Activated B cell treated with CpG ODN at 0.5 μM for 24 hours (primary cell): ENCODE data around the gene PTPRD. TPM values are rescaled to one million over a fixed set of nuclear protein-coding genes. Genes with fewer than 3 reads are reported as not detected.

ENCODE experiments used
- ATAC-seq: fragments of 200-7000 bp; cut with Tn5 transposase; one replicate; pipeline ENCODE4 v1.10.0; 2021; ENCODE audit warnings: low read depth, mild to moderate bottlenecking, moderate library complexity
- CTCF ChIA-PET: fragments of 350-600 bp; sonication (Branson Sonifier 250); formaldehyde crosslinking; loops from one replicate; lab custom pipeline; 2021; ENCODE audit warnings: antibody characterized with exemption; lab: Charles Lee
- POLR2A ChIA-PET: fragments of 350-600 bp; sonication (Branson Sonifier 250); formaldehyde crosslinking; loops from one replicate; lab custom pipeline; 2021; ENCODE audit warnings: antibody characterized with exemption; lab: Charles Lee
- DNase-seq: peaks from one replicate; pipeline ENCODE4 v3.0.0; 2022
- H3K27ac Mint-ChIP-seq: one replicate; pipeline ENCODE4 v1.8.0; 2020; ENCODE audit warnings: mixed read lengths
- H3K27me3 Mint-ChIP-seq: one replicate; pipeline ENCODE4 v1.8.0; 2021; ENCODE audit warnings: mixed read lengths
- H3K36me3 Mint-ChIP-seq: one replicate; pipeline ENCODE4 v1.8.0; 2021; ENCODE audit warnings: low read depth, mixed read lengths
- H3K4me1 Mint-ChIP-seq: one replicate; pipeline ENCODE4 v1.8.0; 2021; ENCODE audit warnings: mixed read lengths
- H3K4me3 Mint-ChIP-seq: one replicate; pipeline ENCODE4 v1.8.0; 2020; ENCODE audit warnings: mild to moderate bottlenecking, mixed read lengths
- H3K9me3 Mint-ChIP-seq: one replicate; pipeline ENCODE4 v1.8.0; 2020; ENCODE audit warnings: mixed read lengths
- intact Hi-C: fragments of 100-400 bp; cut with micrococcal nuclease; formaldehyde crosslinking; loops from one replicate; pipeline ENCODE4 v1.15.1; 2024
- total RNA-seq: library from RNA; stranded (reverse); gene quantifications from 2 replicates; pipeline ENCODE4 v1.2.3, GENCODE V29; 2022
- TF ChIP-seq, protein P1 (sequence below): fragments of 200-600 bp; IDR thresholded peaks from one replicate; pipeline ENCODE4 v1.8.0; 2022; ENCODE audit warnings: antibody characterized with exemption, mild to moderate bottlenecking

The PTPRD gene
- total RNA-seq, 1 donor from 2014 or later, result 0.04 TPM

GRCh38 chr9:8651070-8651845 is 1961.5 kb downstream of the PTPRD start:
- intact Hi-C loops, result no loop called here
- TF ChIP-seq, protein P1, sequence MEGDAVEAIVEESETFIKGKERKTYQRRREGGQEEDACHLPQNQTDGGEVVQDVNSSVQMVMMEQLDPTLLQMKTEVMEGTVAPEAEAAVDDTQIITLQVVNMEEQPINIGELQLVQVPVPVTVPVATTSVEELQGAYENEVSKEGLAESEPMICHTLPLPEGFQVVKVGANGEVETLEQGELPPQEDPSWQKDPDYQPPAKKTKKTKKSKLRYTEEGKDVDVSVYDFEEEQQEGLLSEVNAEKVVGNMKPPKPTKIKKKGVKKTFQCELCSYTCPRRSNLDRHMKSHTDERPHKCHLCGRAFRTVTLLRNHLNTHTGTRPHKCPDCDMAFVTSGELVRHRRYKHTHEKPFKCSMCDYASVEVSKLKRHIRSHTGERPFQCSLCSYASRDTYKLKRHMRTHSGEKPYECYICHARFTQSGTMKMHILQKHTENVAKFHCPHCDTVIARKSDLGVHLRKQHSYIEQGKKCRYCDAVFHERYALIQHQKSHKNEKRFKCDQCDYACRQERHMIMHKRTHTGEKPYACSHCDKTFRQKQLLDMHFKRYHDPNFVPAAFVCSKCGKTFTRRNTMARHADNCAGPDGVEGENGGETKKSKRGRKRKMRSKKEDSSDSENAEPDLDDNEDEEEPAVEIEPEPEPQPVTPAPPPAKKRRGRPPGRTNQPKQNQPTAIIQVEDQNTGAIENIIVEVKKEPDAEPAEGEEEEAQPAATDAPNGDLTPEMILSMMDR, result no peak
- Mint-ChIP-seq H3K36me3 (no peaks in the 10 kb centered on the region), H3K4me1 (peaks cover 5% of the 10 kb centered on the region), H3K9me3 (no peaks in the 10 kb centered on the region), H3K27ac (no peak overlapping the region), H3K4me3 (no peak overlapping the region), H3K27me3 (no peaks in the 10 kb centered on the region)
- ATAC-seq (no peak), DNase-seq (no peak)
- POLR2A ChIA-PET, result no interaction called here
- CTCF ChIA-PET, result no interaction called here

DNA sequence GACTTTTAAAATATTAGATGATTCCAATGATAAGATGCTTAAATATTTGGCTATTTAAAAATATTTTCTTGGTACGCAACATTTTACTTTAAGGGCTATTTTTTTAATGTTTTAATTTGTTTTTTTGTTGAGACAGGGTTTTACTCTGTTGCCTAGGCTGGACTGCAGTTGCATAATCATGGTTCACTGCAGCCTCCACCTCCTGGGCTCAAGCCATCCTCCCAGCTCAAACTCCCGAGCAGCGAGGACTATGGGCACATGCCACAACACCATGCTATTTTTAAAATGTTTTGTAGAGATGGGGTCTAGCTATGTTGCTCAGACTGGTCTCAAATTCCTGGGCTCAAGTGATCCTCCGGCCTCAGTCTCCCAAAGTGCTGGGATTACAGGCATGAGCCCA is 1963.0 kb downstream of the PTPRD start:
- Mint-ChIP-seq H3K36me3 (no peaks in the 10 kb centered on the region), H3K4me3 (no peak overlapping the region), H3K27ac (no peak overlapping the region), H3K4me1 (peaks cover 5% of the 10 kb centered on the region), H3K27me3 (no peaks in the 10 kb centered on the region), H3K9me3 (no peaks in the 10 kb centered on the region)
- DNase-seq (no peak), ATAC-seq (no peak)
- TF ChIP-seq, protein P1, result no peak
- POLR2A ChIA-PET, result no interaction called here
- CTCF ChIA-PET, result no interaction called here
- intact Hi-C loops, result no loop called here

DNA sequence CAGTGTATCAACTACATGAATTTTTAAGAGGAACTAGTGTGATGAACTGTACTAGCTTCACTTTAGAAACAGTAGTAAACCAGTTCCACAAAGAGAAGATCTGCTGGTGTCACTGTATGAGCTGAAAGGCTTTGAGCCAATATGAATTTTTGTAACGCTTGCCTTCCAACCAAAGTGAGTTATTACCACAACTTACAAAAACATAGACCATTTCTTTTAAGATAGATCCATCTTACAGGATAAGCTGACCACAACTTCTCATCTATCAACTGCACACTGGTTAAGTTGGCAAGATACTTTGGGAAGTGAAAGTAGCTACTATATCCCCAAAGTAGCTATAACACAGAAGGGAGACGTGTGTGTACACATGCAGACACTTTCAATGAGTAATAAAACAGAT is 1963.6 kb downstream of the PTPRD start:
- no peaks in the 10 kb centered on the region for H3K36me3 Mint-ChIP-seq
- H3K9me3 Mint-ChIP-seq, result no peaks in the 10 kb centered on the region
- peaks cover 5% of the 10 kb centered on the region for H3K4me1 Mint-ChIP-seq
- no peak overlapping the region for H3K4me3 Mint-ChIP-seq
- no peak overlapping the region for H3K27ac Mint-ChIP-seq
- no peaks in the 10 kb centered on the region for H3K27me3 Mint-ChIP-seq
- intact Hi-C loops, result no loop called here
- ATAC-seq (no peak), DNase-seq (no peak)
- TF ChIP-seq, protein P1, result no peak
- ChIA-PET CTCF (no interaction called here), POLR2A (interaction anchor here (0.5 kb wide), 1 partner anchor 121 kb away, joined by 4 read pairs; no protein-coding TSS in a partner anchor)

GRCh38 chr9:8648271-8648845 is 1964.4 kb downstream of the PTPRD start:
- ATAC-seq (no peak), DNase-seq (no peak)
- Mint-ChIP-seq H3K36me3 (no peaks in the 10 kb centered on the region), H3K27ac (no peak overlapping the region), H3K4me1 (peaks cover 5% of the 10 kb centered on the region), H3K9me3 (no peaks in the 10 kb centered on the region), H3K4me3 (no peak overlapping the region), H3K27me3 (no peaks in the 10 kb centered on the region)
- TF ChIP-seq, protein P1, result no peak
- intact Hi-C loops, result no loop called here
- CTCF ChIA-PET, result no interaction called here
- POLR2A ChIA-PET, result no interaction called here

DNA sequence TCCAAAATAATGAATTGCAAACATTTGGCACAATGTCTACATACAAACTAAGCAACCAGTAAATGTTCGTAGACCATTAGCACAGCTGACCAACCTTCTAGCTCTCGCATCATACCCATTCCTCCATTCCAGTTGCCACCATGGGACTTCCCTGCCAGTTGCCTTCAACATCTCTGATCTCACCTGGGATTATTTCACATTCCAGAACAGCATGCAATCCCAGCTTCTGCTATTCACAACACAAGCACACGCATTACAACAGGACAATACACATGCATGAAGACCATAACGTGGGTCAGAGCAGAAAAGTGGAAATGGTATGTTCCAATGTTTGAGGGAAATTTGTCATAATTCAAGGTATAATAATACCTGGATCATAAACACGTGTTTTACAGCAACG is 1965.0 kb downstream of the PTPRD start:
- no peak overlapping the region for H3K4me3 Mint-ChIP-seq
- no peak overlapping the region for H3K27ac Mint-ChIP-seq
- peaks cover 5% of the 10 kb centered on the region for H3K4me1 Mint-ChIP-seq
- no peaks in the 10 kb centered on the region for H3K27me3 Mint-ChIP-seq
- intact Hi-C loops, result no loop called here
- H3K36me3 Mint-ChIP-seq, result no peaks in the 10 kb centered on the region
- DNase-seq (no peak), ATAC-seq (no peak)
- TF ChIP-seq, protein P1, result no peak
- POLR2A ChIA-PET, result no interaction called here
- CTCF ChIA-PET, result no interaction called here
- no peaks in the 10 kb centered on the region for H3K9me3 Mint-ChIP-seq
